A673 (cell line): ENCODE results near the gene MLEC. TPM values are rescaled to one million over a fixed set of nuclear protein-coding genes. Genes with fewer than 3 reads are reported as not detected.

Source experiments
- BruUV-seq: library from RNA; stranded (reverse); fragments of 400-500 nt; replicated peaks from 2 replicates; lab custom pipeline; 2021; lab: Mats Ljungman, UMichigan
- CTCF ChIA-PET: fragments of 300-600 bp; sonication (Branson Sonifier 250); formaldehyde crosslinking; loops from one replicate; lab custom pipeline; 2022; ENCODE audit warnings: antibody characterized with exemption; lab: Charles Lee
- POLR2A ChIA-PET: fragments of 300-600 bp; sonication (Branson Sonifier 250); formaldehyde crosslinking; loops from one replicate; lab custom pipeline; 2022; ENCODE audit warnings: antibody characterized with exemption; ENCODE audit not compliant: low non-redundant PET; lab: Charles Lee
- DNase-seq: peaks from one replicate; pipeline ENCODE4 v3.0.0-alpha.2; 2015; ENCODE audit warnings: low spot score
- H3K27ac ChIP-seq: fragments of 200-600 bp; sonication (generic); 2 replicates; pipeline ENCODE4 v1.5.1; 2016; ENCODE audit warnings: mixed run types, low read depth, mild to moderate bottlenecking, mixed read lengths, antibody characterized with exemption, low read length; ENCODE audit not compliant: poor library complexity, severe bottlenecking
- H3K27me3 ChIP-seq: fragments of 200-600 bp; sonication (generic); replicated peaks from 2 replicates; pipeline ENCODE4 v1.6.1; 2017; ENCODE audit warnings: mixed run types, low read depth, mild to moderate bottlenecking, mixed read lengths, antibody characterized with exemption, low read length; ENCODE audit not compliant: insufficient read depth, poor library complexity
- H3K36me3 ChIP-seq: fragments of 200-600 bp; sonication (generic); 2 replicates; pipeline ENCODE4 v1.6.1; 2016; ENCODE audit warnings: mixed run types, mild to moderate bottlenecking, mixed read lengths, antibody characterized with exemption, low read length; ENCODE audit not compliant: insufficient read depth, poor library complexity, severe bottlenecking
- H3K4me1 ChIP-seq: fragments of 200-600 bp; sonication (generic); 2 replicates; pipeline ENCODE4 v1.6.1; 2017; ENCODE audit warnings: mixed run types, mild to moderate bottlenecking, mixed read lengths, antibody characterized with exemption, low read length; ENCODE audit not compliant: insufficient read depth, poor library complexity, severe bottlenecking
- H3K4me3 ChIP-seq: fragments of 200-600 bp; sonication (generic); 2 replicates; pipeline ENCODE4 v1.5.1; 2016; ENCODE audit warnings: low read depth, mixed run types, mild to moderate bottlenecking, mixed read lengths, low read length; ENCODE audit not compliant: poor library complexity, severe bottlenecking
- H3K9me3 ChIP-seq: fragments of 200-600 bp; sonication (generic); 2 replicates; pipeline ENCODE4 v1.6.1; 2016; ENCODE audit warnings: mixed run types, low read depth, mild to moderate bottlenecking, mixed read lengths, antibody characterized with exemption, low read length; ENCODE audit not compliant: poor library complexity, severe bottlenecking
- CTCF ChIP-seq: fragments of 300-800, 200-600 bp; sonication (generic); conservative IDR thresholded peaks from 2 replicates; pipeline ENCODE4 v1.5.1; 2017; ENCODE audit warnings: low read depth, mild to moderate bottlenecking, antibody characterized with exemption, low read length, moderate library complexity, mixed read lengths
- EZH2 ChIP-seq: fragments of 200-600 bp; sonication (generic); IDR thresholded peaks from 2 replicates; pipeline ENCODE4 v1.6.1; 2017; ENCODE audit warnings: borderline replicate concordance, low read depth, mild to moderate bottlenecking, mixed read lengths, antibody characterized with exemption, low read length; ENCODE audit not compliant: poor library complexity, severe bottlenecking
- intact Hi-C: fragments of 100-400 bp; cut with micrococcal nuclease; formaldehyde crosslinking; loops from one replicate; pipeline ENCODE4 v1.10.0; 2022; ENCODE audit not compliant: unreplicated experiment
- total RNA-seq: library from RNA; stranded (reverse); gene quantifications from 2 replicates; pipeline ENCODE4 v1.2.3, GENCODE V29; 2021

Gene MLEC
- total RNA-seq, 1 experiment from 2014 or later: 176 TPM

GRCh38 chr12:120739821-120740613, 53.1 kb downstream of the MLEC start:
- POLR2A ChIA-PET: no interaction called here
- Histone ChIP-seq H3K27me3 (no peaks in the 10 kb centered on the region), H3K27ac (no peak overlapping the region), H3K4me3 (no peak overlapping the region), H3K36me3 (no peaks in the 10 kb centered on the region), H3K4me1 (no peaks in the 10 kb centered on the region), H3K9me3 (no peaks in the 10 kb centered on the region)
- no TSS peak for BruUV-seq
- intact Hi-C loops: no loop called here
- no peak for DNase-seq
- CTCF ChIA-PET: no interaction called here
- no peak for TF ChIP-seq CTCF
- no peak for TF ChIP-seq EZH2

- Histone ChIP-seq H3K36me3 (no peaks in the 10 kb centered on the region), H3K4me3 (no peak overlapping the region), H3K4me1 (no peaks in the 10 kb centered on the region), H3K27me3 (no peaks in the 10 kb centered on the region), H3K9me3 (no peaks in the 10 kb centered on the region), H3K27ac (no peak overlapping the region)
- no TSS peak for BruUV-seq
- intact Hi-C loops: no loop called here
- no peak for TF ChIP-seq CTCF
- TF ChIP-seq EZH2: no peak
- ChIA-PET POLR2A (interaction anchor here (0.5 kb wide), 1 partner anchor 129 kb away, joined by 3 read pairs; no protein-coding TSS in a partner anchor), CTCF (no interaction called here)
- no peak for DNase-seq
These were observed 53.9 kb downstream of the MLEC start for GRCh38 chr12:120740871-120741270.

- H3K36me3 ChIP-seq: no peaks in the 10 kb centered on the region
- ChIA-PET POLR2A (no interaction called here), CTCF (no interaction called here)
- TF ChIP-seq CTCF (no peak), EZH2 (no peak)
- no peaks in the 10 kb centered on the region for H3K9me3 ChIP-seq
- no peak for DNase-seq
- intact Hi-C loops: no loop called here
- H3K4me3 ChIP-seq: no peak overlapping the region
- no peaks in the 10 kb centered on the region for H3K27me3 ChIP-seq
- H3K4me1 ChIP-seq: no peaks in the 10 kb centered on the region
- BruUV-seq: no TSS peak
- no peak overlapping the region for H3K27ac ChIP-seq
These were observed 54.8 kb downstream of the MLEC start for GRCh38 chr12:120741476-120742421.
